PC-9 (cell line): ENCODE data around the gene CAST.

Experiments used
- EZH2 ChIP-seq: fragments of 200-600 bp; sonication (generic); IDR thresholded peaks from 2 replicates; pipeline ENCODE4 v1.8.0; 2017; ENCODE audit warnings: antibody characterized with exemption, low read depth
- TF ChIP-seq, protein P1 (sequence below): fragments of 200-600 bp; sonication (generic); conservative IDR thresholded peaks from 2 replicates; pipeline ENCODE4 v1.6.1; 2017; ENCODE audit warnings: mixed run types, antibody characterized with exemption, mild to moderate bottlenecking, moderate library complexity

- TF ChIP-seq, protein P1, sequence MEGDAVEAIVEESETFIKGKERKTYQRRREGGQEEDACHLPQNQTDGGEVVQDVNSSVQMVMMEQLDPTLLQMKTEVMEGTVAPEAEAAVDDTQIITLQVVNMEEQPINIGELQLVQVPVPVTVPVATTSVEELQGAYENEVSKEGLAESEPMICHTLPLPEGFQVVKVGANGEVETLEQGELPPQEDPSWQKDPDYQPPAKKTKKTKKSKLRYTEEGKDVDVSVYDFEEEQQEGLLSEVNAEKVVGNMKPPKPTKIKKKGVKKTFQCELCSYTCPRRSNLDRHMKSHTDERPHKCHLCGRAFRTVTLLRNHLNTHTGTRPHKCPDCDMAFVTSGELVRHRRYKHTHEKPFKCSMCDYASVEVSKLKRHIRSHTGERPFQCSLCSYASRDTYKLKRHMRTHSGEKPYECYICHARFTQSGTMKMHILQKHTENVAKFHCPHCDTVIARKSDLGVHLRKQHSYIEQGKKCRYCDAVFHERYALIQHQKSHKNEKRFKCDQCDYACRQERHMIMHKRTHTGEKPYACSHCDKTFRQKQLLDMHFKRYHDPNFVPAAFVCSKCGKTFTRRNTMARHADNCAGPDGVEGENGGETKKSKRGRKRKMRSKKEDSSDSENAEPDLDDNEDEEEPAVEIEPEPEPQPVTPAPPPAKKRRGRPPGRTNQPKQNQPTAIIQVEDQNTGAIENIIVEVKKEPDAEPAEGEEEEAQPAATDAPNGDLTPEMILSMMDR = no peak
- no peak for TF ChIP-seq EZH2
Measured at GRCh38 chr5:96726802-96727201, 64.6 kb downstream of the CAST start.
